ENCODE results near the gene CERS4. TPM values are rescaled to one million over a fixed set of nuclear protein-coding genes. Genes with fewer than 3 reads are reported as not detected.
"Not testable (repeated sequence)": the region's sequence is repeated elsewhere in the genome, so short reads cannot be mapped to it uniquely, and the experiment has no call there.

Gene CERS4, protein sequence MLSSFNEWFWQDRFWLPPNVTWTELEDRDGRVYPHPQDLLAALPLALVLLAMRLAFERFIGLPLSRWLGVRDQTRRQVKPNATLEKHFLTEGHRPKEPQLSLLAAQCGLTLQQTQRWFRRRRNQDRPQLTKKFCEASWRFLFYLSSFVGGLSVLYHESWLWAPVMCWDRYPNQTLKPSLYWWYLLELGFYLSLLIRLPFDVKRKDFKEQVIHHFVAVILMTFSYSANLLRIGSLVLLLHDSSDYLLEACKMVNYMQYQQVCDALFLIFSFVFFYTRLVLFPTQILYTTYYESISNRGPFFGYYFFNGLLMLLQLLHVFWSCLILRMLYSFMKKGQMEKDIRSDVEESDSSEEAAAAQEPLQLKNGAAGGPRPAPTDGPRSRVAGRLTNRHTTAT
- total RNA-seq = 21.4 TPM
- long read RNA-seq, partial matches to known transcripts = 1 of 14 reads
- long read RNA-seq, other reads (novel, unspliced or antisense) = 9 of 14 reads

DNA sequence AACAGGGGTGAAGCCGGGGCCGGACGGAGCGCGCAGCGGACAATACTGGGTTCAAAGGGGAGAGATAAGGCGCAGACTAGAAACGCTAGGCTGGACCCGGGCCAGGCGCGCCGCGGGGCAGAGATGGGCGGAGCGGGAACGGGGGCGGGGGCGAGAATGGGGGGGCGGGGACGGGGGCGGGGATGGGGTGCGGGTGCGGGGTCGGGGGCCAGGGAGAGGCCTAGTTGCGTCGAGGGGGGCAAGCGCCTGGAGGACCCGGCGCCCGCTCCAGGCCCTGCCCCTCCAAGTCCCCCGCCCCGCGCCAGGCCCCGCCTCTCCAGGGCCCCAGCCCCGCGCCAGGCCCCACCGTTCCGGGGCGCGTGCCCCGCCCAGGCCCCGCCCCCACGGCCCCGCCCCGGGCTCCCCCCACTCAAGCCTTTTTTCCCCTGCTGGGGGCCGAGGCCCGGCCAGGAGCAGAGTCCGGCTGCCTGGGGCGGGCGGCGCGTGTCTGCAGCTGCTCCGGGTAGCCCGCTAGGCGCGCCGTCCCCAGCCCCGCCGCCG lies at the start of gene CERS4:
CERS4 (plus strand) TSS at position 449 of the 540 bp plus-strand sequence. CDS start 41,707 bp downstream, outside the sequence.
- DNase-seq (ENCODE audit: missing footprints) (peak; percentile 91), ATAC-seq (peak; percentile 95)
- intact Hi-C loops (cut with DNase I) = loop anchor here (2.0 kb wide), 1 partner anchor 42 kb away; no protein-coding TSS in a partner anchor

DNA sequence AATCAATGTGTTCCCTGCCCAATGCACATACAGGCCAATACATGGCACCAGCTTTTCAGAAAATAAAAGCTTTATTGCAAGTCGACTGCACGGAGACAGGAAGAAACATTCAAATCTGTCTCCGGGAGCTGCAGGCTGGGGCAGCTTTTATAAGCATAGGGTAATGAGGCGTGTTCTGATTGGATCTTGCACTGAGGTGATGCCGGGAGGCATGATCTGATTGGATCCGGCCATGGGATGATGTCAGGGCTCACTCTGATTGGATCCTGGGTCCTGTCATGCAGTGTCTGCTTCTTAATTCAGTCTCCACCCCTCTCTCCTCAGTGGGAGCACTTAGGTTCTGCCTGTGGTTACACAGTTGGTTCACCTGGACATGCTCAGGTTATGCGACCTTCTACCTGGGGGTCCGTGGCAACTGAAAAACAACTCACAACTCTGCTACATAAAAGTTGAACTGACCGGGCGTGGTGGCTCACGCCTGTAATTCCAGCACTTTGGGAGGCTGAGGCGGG lies 48.0 kb upstream of the CERS4 start:
- intact Hi-C loops (cut with DNase I) = no loop called here
- DNase-seq (ENCODE audit: missing footprints) = peak; percentile 37
- ATAC-seq = no peak

- intact Hi-C loops (cut with DNase I) = no loop called here
- no peak for DNase-seq (ENCODE audit: missing footprints)
- no peak for ATAC-seq
These were observed 45.4 kb upstream of the CERS4 start for GRCh38 chr19:8163759-8164158.

DNA sequence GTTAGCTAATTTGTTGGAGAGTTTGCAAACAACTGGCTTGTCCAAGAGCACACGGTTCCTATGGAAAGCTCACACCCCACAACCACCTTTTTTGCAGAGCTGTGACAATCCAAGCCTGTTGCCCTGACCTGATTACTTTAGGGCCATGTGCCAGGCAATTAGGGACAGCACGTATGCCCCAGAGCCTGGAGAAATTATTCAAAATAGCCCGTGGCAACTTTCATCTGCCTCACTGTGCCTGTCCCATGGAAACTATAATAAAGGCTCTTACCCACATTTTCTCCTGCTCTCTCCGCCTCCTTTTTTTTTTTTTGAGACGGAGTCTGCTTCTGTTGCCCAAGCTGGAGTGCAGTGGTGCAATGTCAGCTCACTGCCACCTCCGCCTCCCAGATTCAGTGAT lies 41.2 kb upstream of the CERS4 start:
- ATAC-seq (no peak), DNase-seq (ENCODE audit: missing footprints) (no peak)
- intact Hi-C loops (cut with DNase I) = no loop called here

GRCh38 chr19:8168537-8168936 lies 40.6 kb upstream of the CERS4 start:
- DNase-seq (ENCODE audit: missing footprints) = no peak
- no peak for ATAC-seq
- intact Hi-C loops (cut with DNase I) = no loop called here

- DNase-seq (ENCODE audit: missing footprints) (no peak), ATAC-seq (no peak)
- intact Hi-C loops (cut with DNase I) = no loop called here
These were observed 34.5 kb upstream of the CERS4 start for GRCh38 chr19:8174706-8175105.

- ATAC-seq = no peak
- intact Hi-C loops (cut with DNase I) = no loop called here
- DNase-seq (ENCODE audit: missing footprints) = no peak
These were observed 29.2 kb upstream of the CERS4 start for GRCh38 chr19:8180018-8180417.

- intact Hi-C loops (cut with DNase I) = no loop called here
- no peak for ATAC-seq
- DNase-seq (ENCODE audit: missing footprints) = no peak
These were observed 24.9 kb upstream of the CERS4 start for GRCh38 chr19:8184274-8184673.

DNA sequence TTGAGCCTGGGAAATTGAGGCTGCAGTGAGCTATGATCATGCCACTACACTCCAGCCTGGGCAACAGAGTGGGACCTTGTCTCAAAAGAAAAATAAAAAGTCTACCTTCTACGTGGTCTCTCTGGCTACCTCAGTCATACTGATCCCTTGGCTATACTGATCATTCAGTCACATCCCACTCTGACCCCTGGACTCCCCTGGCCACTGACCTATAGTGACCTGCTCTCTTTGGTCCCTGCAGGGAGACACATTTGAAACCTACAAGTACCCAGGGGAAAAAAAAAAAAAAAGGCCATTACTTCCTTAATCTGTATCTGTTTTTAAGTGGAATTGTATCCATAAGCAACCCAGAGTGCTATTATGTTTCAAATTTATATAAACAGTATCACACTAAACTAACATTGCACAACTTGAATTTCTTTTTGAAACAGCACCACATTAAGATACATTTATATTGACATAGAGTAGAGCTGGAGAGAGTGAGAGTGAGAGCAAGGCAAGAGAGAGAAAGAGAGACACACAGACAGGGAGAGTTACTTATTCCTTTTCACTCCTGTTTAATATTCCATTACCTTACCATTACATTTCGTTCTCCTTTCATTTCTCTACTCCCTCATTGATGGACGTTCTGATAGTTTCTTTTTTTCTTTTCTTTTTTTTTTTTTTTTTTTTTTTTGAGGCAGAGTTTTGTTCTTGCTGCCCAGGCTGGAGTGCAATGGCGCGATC lies 23.7 kb upstream of the CERS4 start:
- no peak for DNase-seq (ENCODE audit: missing footprints)
- ATAC-seq = no peak
- intact Hi-C loops (cut with DNase I) = no loop called here

DNA sequence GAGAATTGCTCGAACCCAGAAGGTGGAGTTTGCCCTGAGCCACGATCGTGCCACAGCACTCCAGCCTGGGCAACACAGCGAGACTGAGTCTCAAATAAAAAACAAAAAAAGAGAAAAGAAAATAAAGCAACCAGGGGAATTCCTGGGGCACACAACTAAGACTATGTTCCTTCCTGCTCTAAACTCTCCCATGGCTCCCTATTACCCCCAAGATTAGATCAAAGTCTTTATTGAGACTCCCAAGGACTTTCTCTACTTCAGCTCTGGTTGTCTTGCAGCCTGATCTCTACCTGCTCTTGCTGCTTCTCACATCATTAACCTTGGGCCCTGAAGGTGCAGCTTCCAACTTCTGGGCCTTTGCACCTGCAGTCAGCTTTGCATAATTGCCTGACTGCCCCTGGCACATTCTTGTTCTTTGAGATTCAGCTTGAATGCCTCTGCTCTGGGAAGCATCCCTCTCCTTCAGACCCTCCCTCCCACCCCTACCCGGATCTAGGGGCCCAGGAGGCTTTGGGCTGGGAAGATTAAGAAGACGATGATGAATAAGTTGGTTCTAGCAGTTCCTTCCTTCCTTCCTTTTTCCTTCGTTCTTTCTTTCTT lies 16.8 kb upstream of the CERS4 start:
- intact Hi-C loops (cut with DNase I) = no loop called here
- ATAC-seq = no peak
- DNase-seq (ENCODE audit: missing footprints) = no peak

GRCh38 chr19:8194528-8195267 lies 14.5 kb upstream of the CERS4 start:
- intact Hi-C loops (cut with DNase I) = no loop called here
- ATAC-seq = peak; percentile 47
- DNase-seq (ENCODE audit: missing footprints) = no peak

GRCh38 chr19:8196271-8196927 lies 12.8 kb upstream of the CERS4 start:
- ATAC-seq = no peak

GRCh38 chr19:8203288-8204120 lies 5.7 kb upstream of the CERS4 start:
- intact Hi-C loops (cut with DNase I); DNase-seq (ENCODE audit: missing footprints): not testable (repeated sequence)

More at GRCh38 chr19:8196271-8196927, 12.8 kb upstream of the CERS4 start:
- intact Hi-C loops (cut with DNase I) = no loop called here
- no peak for DNase-seq (ENCODE audit: missing footprints)

DNA sequence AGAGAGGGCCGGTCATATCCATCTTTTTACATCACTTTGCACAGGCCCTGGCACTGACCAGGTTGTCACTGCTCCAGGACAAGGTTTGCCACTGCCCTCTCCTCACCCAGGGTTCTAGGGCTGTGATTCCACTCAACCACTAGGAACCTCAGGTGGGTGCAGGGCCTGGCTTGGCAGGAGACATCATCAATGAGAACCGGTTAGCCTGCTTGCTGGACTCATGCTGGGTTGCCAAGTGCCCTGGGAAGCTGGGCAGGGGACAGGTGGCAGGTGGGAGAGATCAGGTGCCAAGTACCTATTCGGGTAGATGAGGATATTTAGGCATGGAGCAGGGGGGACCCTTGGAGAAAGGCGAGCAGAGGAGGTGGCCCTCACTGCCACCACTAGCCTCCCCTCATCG lies 4.2 kb upstream of the CERS4 start:
- DNase-seq (ENCODE audit: missing footprints) (no peak), ATAC-seq (no peak)
- intact Hi-C loops (cut with DNase I) = no loop called here

More at GRCh38 chr19:8203288-8204120, 5.7 kb upstream of the CERS4 start:
- not testable (repeated sequence) for ATAC-seq

GRCh38 chr19:8206147-8207087 lies 2.8 kb upstream of the CERS4 start:
- intact Hi-C loops (cut with DNase I) = no loop called here
- no peak for ATAC-seq
- no peak for DNase-seq (ENCODE audit: missing footprints)

DNA sequence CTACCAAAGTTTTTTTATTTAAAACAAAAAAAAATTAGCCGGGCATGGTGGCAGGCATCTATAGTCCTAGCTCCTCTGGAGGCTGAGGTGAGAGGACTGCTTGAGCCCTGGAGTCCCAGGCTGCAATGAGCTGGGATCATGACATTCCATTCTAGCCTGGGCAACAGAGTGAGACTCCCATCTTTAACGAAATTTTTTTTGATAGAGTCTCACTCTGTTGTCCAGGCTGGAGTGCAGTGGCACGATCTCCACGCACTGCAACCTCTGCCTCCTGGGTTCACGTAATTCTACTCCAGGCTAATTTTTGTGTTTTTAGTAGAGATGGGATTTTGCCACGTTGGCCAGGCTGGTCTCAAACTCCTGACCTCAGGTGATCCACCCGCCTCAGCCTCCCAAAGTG lies 1.8 kb upstream of the CERS4 start:
- ATAC-seq; DNase-seq (ENCODE audit: missing footprints): not testable (repeated sequence)

More for the DNA sequence above, 1.8 kb upstream of the CERS4 start:
- intact Hi-C loops (cut with DNase I) = not testable (repeated sequence)

Measured in Right ventricle myocardium inferior (tissue), 1 donor.